Measurements from ENCODE around the gene KCNT2.

KCNT2 gene

DNA sequence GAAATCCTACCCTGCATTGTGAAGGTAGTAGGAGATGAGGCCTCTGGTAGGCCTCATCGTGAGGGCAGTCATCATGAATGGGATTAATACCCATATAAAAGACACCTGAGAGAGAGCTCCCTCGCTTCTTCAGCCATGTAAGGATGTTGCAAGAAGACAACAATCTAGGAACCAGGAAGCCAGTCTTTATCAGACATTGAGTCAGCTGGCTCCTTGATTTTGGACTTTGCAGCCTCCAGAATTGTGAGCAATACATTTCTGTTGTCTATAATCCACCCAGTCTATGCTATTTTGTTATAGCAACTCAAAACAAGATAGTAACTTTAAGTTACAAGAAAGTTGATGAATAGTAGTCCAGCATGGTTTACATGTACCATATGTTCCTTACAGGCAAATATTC, 208.5 kb downstream of the KCNT2 start:
- Mint-ChIP-seq H3K36me3 (ENCODE audit: low read depth) (no peaks in the 10 kb centered on the region), H3K27me3 (no peaks in the 10 kb centered on the region), H3K4me3 (no peak overlapping the region), H3K4me1 (no peaks in the 10 kb centered on the region), H3K9me3 (no peaks in the 10 kb centered on the region), H3K27ac (no peak overlapping the region)
- no peak for DNase-seq
- ATAC-seq, result no peak

DNA sequence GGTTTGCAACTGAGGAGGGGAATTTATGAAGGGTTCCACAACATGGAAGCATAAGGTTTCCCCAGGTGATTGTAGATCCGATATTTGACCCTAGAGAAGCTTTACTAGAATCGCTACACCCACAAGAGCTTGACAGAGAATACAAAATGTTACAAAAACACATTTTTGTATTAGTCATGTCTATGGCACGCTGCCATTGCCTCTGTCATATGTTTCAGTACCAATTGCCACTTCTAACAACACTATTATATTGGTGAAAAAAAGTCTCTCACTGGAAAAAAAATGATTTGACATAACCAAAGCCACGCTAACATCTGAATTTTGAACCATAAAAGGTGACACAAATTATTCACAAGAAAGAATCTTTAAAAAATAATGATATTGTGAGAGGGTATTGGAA, 214.5 kb downstream of the KCNT2 start:
- Mint-ChIP-seq H3K36me3 (ENCODE audit: low read depth) (no peaks in the 10 kb centered on the region), H3K9me3 (no peaks in the 10 kb centered on the region), H3K27me3 (no peaks in the 10 kb centered on the region), H3K4me1 (no peaks in the 10 kb centered on the region), H3K4me3 (no peak overlapping the region), H3K27ac (no peak overlapping the region)
- DNase-seq (no peak), ATAC-seq (no peak)

DNA sequence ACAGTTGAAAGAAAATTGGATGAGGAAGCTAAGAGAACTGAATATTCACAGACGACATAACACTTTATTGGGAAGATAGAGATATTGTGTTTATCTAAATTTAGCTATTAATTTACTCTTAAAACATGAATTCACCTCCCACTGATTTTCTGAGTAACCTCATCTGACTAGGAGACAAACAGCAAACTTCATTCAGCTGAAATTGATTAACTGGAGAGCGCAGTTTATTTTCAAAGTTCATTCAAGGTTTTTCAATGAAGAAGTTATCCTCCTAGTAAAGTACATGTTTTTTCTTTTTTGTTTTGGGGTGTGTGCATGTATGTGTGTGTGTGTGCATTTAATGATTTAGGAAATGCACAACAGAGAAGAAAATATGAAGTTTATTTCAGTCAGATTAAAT, 215.0 kb downstream of the KCNT2 start:
- no peak overlapping the region for H3K27ac Mint-ChIP-seq
- ATAC-seq (no peak), DNase-seq (no peak)
- no peak overlapping the region for H3K4me3 Mint-ChIP-seq
- no peaks in the 10 kb centered on the region for H3K27me3 Mint-ChIP-seq
- H3K9me3 Mint-ChIP-seq, result no peaks in the 10 kb centered on the region
- H3K4me1 Mint-ChIP-seq, result no peaks in the 10 kb centered on the region
- no peaks in the 10 kb centered on the region for H3K36me3 Mint-ChIP-seq (ENCODE audit: low read depth)

DNA sequence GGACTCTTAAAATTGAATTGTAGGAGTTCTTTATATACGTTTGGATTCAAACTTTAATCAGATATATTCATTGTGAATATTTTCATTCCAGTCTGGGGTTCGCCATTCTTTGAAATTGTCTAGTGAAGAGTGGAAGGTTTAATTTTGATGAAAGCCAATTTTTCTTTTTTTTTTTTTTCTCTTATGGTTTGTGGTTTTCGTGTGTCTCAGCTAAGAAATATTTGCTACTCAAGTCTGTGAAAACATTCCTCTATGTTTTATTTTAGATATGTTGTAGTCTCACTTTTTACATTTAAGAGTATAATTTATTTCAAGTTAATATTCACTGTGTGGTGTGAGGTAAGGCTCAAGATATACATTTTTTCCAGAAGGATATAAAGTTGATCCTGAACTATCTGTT, 220.5 kb downstream of the KCNT2 start:
- Mint-ChIP-seq H3K9me3 (peaks cover 4% of the 10 kb centered on the region), H3K27me3 (no peaks in the 10 kb centered on the region), H3K4me3 (no peak overlapping the region), H3K27ac (no peak overlapping the region), H3K36me3 (ENCODE audit: low read depth) (no peaks in the 10 kb centered on the region), H3K4me1 (no peaks in the 10 kb centered on the region)
- no peak for ATAC-seq
- no peak for DNase-seq

DNA sequence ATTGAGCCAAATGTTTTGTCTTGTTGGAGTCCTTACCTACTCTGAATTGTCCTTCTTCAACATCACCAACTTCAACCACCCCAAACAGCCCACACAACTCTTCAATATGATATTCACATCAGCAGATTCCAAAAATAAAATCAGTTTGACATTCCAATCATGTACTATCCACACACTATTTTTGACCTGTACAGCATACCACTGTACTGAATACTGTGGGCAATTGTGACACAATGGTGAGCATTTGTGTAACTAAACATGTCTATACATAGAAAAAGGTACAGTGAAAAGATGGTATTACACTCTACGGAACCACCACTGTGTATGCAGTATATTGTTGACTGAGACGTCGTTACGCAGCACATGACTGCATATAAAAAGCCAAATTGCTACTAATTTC, 223.1 kb downstream of the KCNT2 start:
- no peak overlapping the region for H3K27ac Mint-ChIP-seq

DNA sequence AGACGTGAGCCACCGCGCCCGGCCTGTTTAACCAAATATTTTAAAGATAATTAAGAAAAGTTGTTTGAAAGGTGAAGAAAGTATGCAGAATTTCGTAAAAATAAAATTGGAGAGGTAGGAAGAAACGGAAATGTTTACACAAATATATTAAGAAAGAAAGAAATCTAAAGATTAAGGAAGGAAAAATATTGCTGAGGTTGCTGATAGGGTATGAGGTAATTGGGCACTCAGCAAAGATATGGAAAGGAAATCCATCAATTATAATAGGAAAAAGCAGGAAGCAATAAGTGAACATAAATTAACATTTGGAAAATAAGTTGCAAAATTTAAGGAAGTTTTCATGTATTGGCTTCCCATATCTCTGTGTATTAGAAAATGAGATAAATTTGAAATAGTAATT, 225.9 kb downstream of the KCNT2 start:
- no peaks in the 10 kb centered on the region for H3K4me1 Mint-ChIP-seq
- no peaks in the 10 kb centered on the region for H3K27me3 Mint-ChIP-seq
- no peaks in the 10 kb centered on the region for H3K9me3 Mint-ChIP-seq
- no peaks in the 10 kb centered on the region for H3K36me3 Mint-ChIP-seq (ENCODE audit: low read depth)
- H3K27ac Mint-ChIP-seq, result no peak overlapping the region
- ATAC-seq, result no peak
- H3K4me3 Mint-ChIP-seq, result no peak overlapping the region
- no peak for DNase-seq

More for the DNA sequence above, 223.1 kb downstream of the KCNT2 start:
- H3K9me3 Mint-ChIP-seq, result peaks cover 4% of the 10 kb centered on the region
- H3K27me3 Mint-ChIP-seq, result no peaks in the 10 kb centered on the region
- no peaks in the 10 kb centered on the region for H3K36me3 Mint-ChIP-seq (ENCODE audit: low read depth)
- no peak for ATAC-seq
- H3K4me1 Mint-ChIP-seq, result no peaks in the 10 kb centered on the region
- no peak for DNase-seq
- no peak overlapping the region for H3K4me3 Mint-ChIP-seq

DNA sequence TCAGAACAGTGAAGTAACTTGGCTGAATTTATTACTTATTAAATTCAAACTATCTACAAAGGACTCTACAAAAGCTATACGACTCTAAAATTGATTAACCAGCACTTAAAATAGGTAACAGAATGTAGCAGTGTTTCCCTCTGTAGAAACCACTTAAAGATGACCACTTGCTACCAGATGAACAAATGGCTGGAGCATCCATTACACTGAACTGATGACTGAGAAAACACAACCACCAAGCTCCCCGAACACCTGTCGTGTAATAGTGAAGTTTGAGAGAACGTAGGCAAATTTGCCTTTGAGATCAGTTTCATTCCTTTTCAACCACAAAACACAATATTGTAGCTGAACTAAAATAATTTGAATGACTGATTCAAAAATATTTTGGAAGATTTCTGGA, 226.7 kb downstream of the KCNT2 start:
- H3K27ac Mint-ChIP-seq, result no peak overlapping the region
- H3K4me3 Mint-ChIP-seq, result no peak overlapping the region
- DNase-seq (no peak), ATAC-seq (no peak)
- no peaks in the 10 kb centered on the region for H3K9me3 Mint-ChIP-seq
- no peaks in the 10 kb centered on the region for H3K27me3 Mint-ChIP-seq
- H3K36me3 Mint-ChIP-seq (ENCODE audit: low read depth), result no peaks in the 10 kb centered on the region
- H3K4me1 Mint-ChIP-seq, result no peaks in the 10 kb centered on the region

DNA sequence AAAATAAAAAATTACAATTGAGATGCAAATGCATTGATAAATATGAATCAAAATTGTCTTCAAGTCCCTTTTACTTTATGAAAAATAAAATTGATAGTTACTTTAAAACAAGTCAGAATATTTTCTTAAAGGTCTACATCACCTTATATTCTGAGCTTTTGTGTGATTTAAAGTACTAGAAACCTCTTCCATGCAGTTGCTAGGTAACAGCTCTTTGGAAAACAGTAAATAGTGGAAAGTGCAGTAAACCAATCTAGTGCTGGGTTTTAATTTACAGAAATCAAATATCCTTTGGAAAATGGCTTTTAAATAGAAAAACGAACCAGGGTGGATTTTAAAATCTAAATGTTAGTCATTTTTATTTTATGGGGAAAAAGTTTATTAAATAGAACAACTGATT, 227.9 kb downstream of the KCNT2 start:
- H3K27ac Mint-ChIP-seq, result no peak overlapping the region
- DNase-seq, result no peak
- H3K27me3 Mint-ChIP-seq, result no peaks in the 10 kb centered on the region
- ATAC-seq, result no peak
- no peaks in the 10 kb centered on the region for H3K9me3 Mint-ChIP-seq
- no peaks in the 10 kb centered on the region for H3K4me1 Mint-ChIP-seq
- H3K4me3 Mint-ChIP-seq, result no peak overlapping the region
- no peaks in the 10 kb centered on the region for H3K36me3 Mint-ChIP-seq (ENCODE audit: low read depth)

DNA sequence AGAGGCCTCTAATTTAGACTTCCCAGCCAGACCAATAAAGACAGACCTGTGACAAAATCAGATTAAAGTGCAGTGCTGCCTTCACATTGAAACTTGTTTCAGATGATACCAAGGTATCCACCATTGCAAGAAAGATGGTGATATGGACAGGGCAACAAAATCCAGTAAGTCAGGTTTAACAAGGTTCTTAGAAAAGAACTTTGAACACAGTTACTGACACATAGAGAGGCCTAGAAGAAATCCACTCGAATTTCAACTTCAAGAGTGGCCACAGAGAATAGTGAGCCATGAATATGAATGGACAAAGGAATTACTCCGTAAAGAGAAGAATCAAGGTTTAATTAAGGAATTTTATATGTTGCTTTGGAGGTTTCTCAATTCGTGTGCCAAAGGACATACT, 230.4 kb downstream of the KCNT2 start:
- H3K4me3 Mint-ChIP-seq, result no peak overlapping the region
- DNase-seq, result no peak
- no peak overlapping the region for H3K27ac Mint-ChIP-seq
- H3K27me3 Mint-ChIP-seq, result no peaks in the 10 kb centered on the region
- ATAC-seq, result no peak
- H3K9me3 Mint-ChIP-seq, result no peaks in the 10 kb centered on the region
- H3K36me3 Mint-ChIP-seq (ENCODE audit: low read depth), result no peaks in the 10 kb centered on the region
- H3K4me1 Mint-ChIP-seq, result no peaks in the 10 kb centered on the region

DNA sequence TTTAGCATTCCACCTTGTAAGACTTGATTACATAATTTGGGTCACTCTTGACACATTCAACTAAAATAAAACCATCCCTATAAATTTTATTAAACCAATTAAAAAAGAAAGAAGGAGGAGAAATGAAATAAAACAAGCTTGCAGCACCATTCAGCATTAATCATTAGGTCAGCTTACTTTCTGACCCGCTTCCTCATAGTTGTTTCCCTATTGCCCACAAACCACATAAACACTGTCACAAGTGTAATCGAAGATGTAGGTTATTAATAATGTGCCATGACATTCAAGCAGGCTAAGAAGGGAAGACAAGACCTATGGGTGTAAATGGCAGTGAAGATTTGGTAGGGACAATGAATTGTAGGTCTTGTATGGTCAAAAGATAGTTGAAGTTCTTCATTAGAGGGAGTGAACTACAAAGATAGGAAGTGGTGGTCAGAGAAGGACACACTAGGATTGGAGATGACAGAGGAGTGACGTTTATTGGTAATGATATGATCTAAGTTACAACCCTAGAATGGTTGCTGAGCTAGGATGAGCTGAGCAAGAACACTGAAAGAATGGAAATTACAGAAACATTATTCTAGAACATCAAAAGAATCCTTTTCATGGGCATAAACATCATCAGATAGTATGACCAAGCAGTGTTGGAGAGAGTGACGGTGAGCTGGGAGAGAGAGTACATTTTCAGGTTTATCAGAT, 231.5 kb downstream of the KCNT2 start:
- Mint-ChIP-seq H3K36me3 (ENCODE audit: low read depth) (no peaks in the 10 kb centered on the region), H3K9me3 (no peaks in the 10 kb centered on the region), H3K27ac (no peak overlapping the region), H3K4me3 (no peak overlapping the region), H3K4me1 (no peaks in the 10 kb centered on the region), H3K27me3 (no peaks in the 10 kb centered on the region)
- no peak for ATAC-seq
- DNase-seq, result no peak

DNA sequence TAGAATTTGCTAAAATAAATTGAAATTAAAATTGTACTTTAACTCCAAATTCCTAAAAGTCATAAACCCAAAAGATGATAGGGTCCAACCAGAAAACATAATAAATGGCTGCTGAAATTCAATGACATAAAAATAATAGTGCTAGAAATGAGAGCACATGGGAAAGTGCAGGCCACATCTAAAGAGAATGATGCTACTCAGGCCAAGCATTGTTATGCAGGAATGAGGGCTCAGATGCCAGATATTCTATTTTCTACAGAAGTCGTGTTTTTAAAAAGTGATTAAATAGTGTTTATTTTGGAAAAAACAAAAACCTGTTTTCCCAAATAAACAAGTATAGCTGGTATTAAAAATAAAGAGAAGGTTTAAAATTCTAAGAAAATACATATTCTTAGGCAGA, 234.4 kb downstream of the KCNT2 start:
- H3K27ac Mint-ChIP-seq, result no peak overlapping the region
- no peaks in the 10 kb centered on the region for H3K27me3 Mint-ChIP-seq
- no peaks in the 10 kb centered on the region for H3K4me1 Mint-ChIP-seq
- DNase-seq, result no peak
- H3K4me3 Mint-ChIP-seq, result no peak overlapping the region
- no peaks in the 10 kb centered on the region for H3K9me3 Mint-ChIP-seq
- H3K36me3 Mint-ChIP-seq (ENCODE audit: low read depth), result no peaks in the 10 kb centered on the region
- ATAC-seq, result no peak

DNA sequence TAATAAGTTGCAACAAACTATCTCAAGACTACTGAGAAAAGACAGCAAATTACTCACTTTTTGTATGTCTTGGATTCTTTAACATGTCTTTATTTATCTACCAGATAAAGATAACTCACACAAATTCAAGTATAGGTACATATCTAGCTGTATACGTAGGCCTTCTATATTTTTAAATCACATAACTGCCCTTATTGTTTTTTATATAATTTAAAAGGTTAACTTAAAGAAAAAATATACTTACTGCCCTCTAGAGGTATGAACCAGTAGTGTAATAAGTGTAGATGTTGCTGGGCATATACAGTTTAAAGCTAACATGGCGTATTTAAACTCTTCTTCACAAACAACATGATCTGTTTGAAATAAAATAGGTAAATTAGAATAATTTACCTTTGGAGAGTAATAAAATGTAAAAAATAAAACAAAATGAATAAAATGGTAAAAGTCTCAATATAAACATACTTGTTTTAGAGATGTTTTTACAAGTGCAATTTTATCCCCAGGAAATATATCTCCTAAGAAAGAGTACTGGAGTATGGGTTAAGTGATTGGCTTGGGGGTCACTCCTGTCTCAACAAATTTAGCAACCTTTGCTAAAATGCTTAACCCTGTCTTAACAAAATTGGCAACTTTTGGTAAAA, 235.2 kb downstream of the KCNT2 start:
- Mint-ChIP-seq H3K36me3 (ENCODE audit: low read depth) (no peaks in the 10 kb centered on the region), H3K4me3 (no peak overlapping the region), H3K4me1 (no peaks in the 10 kb centered on the region), H3K27me3 (no peaks in the 10 kb centered on the region), H3K9me3 (no peaks in the 10 kb centered on the region), H3K27ac (no peak overlapping the region)
- ATAC-seq (no peak), DNase-seq (no peak)

DNA sequence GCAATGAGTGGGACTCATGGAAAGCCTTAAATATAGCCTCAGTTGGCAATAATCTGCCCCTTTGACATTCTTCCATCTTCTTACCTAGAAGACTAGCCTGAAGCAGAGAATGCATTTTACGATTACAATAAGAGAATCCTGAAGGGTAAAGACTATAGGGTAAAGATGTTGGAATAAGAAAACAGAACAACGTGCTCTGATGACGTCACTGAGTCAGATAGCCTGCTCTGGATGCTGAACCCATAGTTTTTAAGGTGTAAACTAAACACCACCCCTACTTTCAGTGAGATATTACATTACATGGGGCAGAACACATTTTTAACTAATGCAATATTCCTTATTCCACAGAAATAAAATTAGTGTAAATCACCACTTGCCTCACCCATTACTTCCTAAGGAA, 240.4 kb downstream of the KCNT2 start:
- DNase-seq (no peak), ATAC-seq (no peak)
- H3K36me3 Mint-ChIP-seq (ENCODE audit: low read depth), result no peaks in the 10 kb centered on the region
- no peaks in the 10 kb centered on the region for H3K4me1 Mint-ChIP-seq
- no peak overlapping the region for H3K4me3 Mint-ChIP-seq
- H3K27me3 Mint-ChIP-seq, result no peaks in the 10 kb centered on the region
- H3K9me3 Mint-ChIP-seq, result no peaks in the 10 kb centered on the region
- H3K27ac Mint-ChIP-seq, result no peak overlapping the region

DNA sequence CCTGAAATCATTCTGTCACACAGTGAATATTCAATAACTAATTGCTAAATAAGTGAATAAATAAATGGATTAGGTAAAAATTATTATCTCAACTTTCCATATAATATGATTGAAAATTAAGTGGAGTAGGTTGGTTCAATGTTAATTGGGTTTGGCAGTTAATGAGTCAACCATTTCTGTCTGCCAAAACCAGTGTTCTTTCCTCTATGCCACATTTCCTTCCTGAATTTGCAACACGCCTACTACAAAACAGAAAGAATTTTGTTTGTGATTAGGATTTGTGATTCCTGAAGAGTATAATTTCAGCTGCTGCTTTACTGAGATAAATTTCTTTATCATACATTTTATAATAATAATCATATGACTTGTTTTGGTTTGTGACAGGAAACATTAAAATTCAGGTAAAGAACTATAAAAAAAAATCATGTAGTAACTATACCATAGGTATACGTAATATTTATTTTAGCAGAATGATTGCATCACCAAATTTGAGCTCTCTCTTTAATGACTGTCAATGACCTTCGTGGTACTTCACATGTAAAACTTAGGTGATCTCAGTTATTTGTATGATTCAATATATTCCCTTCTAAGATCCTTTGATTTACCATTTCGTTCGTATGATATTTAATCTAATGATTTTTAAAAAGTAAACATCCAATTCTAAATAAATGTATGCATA, 241.3 kb downstream of the KCNT2 start:
- no peaks in the 10 kb centered on the region for H3K4me1 Mint-ChIP-seq
- no peaks in the 10 kb centered on the region for H3K27me3 Mint-ChIP-seq
- ATAC-seq, result no peak
- no peaks in the 10 kb centered on the region for H3K9me3 Mint-ChIP-seq
- H3K27ac Mint-ChIP-seq, result no peak overlapping the region
- no peak for DNase-seq
- no peak overlapping the region for H3K4me3 Mint-ChIP-seq
- no peaks in the 10 kb centered on the region for H3K36me3 Mint-ChIP-seq (ENCODE audit: low read depth)

DNA sequence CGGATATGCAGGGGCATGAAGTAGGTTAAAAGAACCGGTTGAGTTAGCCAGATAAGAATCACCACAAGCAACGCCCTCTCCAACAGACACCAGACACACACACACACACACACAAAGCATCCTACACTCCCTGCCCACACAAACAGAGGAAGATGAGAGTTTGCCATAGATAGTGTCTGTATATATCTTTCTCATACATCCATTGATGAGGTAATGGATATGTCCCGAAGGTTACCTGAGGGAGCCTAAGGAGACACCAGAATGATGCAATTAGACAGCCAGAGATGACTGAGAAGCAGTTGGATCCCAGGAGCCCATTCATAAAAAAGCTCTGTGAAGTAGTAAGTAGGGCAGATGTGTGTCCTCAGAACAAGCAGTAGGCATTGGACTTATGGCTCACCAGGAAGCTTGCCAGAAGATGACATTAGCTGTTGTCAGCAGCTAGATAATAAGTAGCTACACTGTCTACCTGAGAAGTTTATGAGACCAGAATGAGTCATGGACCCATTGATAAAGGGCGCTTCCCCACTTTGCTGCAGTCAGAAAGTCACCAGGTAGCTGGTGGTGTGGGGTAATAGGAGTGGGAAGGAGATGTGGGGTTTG, 247.0 kb downstream of the KCNT2 start:
- Mint-ChIP-seq H3K4me3 (no peak overlapping the region), H3K27ac (no peak overlapping the region), H3K4me1 (no peaks in the 10 kb centered on the region), H3K9me3 (no peaks in the 10 kb centered on the region), H3K36me3 (ENCODE audit: low read depth) (no peaks in the 10 kb centered on the region), H3K27me3 (no peaks in the 10 kb centered on the region)
- no peak for DNase-seq
- no peak for ATAC-seq

Data from activated naive CD8-positive, alpha-beta T cell treated with anti-CD3 and anti-CD28 coated beads, Interleukin-2, amount 50 U/mL, for 24 hours (primary cell).